ENCODE data around the gene FGD5. TPM values are rescaled to one million over a fixed set of nuclear protein-coding genes. Genes with fewer than 3 reads are reported as not detected.
A peak's percentile ranks its signal among the peaks of the same experiment; 100 is the strongest.

The FGD5 gene
- total and polyA plus RNA-seq, 11 donors: 6.4 to 22.5 (median 14.9) TPM

- Histone ChIP-seq H3K36me3 (peaks cover 0 to 75% (median 20%) of the 10 kb centered on the region in 9 donors), H3K27me3 (no peaks in the 10 kb centered on the region), H3K27ac (no peak overlapping the region), H3K4me3 (no peak overlapping the region), H3K4me1 (peaks cover 0 to 9% (median 1%) of the 10 kb centered on the region in 12 donors), H3K9me3 (no peaks in the 10 kb centered on the region)
- TF ChIP-seq POLR2A (IDR thresholded peaks at IDR 0.05) (no peak), CTCF (IDR thresholded peaks at IDR 0.05) (peak in 7 of 12 donors; percentile 7 to 32 (median 14))
- ATAC-seq: peak; percentile 6 to 47 (median 18)
- intact Hi-C loops (cut with DNase I): loop anchor here in 1 of 10 donors (10.0 kb wide), 1 partner anchor 401 kb away; no protein-coding TSS in a partner anchor
- DNase-seq: no peak
- WGBS, 4 donors: 23 to 83% (median 77%) methylated on average over 3 of the region's 3 CpGs
These were observed 97.0 kb downstream of the FGD5 start for GRCh38 chr3:14915636-14916222.

- DNase-seq (no peak), ATAC-seq (no peak)
- Histone ChIP-seq H3K36me3 (peaks cover 0 to 66% (median 14%) of the 10 kb centered on the region in 9 donors), H3K4me1 (peaks cover 0 to 18% (median 9%) of the 10 kb centered on the region in 12 donors), H3K27ac (no peak overlapping the region), H3K4me3 (no peak overlapping the region), H3K27me3 (no peaks in the 10 kb centered on the region), H3K9me3 (no peaks in the 10 kb centered on the region)
- no peak for TF ChIP-seq POLR2A (IDR thresholded peaks at IDR 0.05)
- TF ChIP-seq CTCF (IDR thresholded peaks at IDR 0.05): no peak
- 81 to 89% (median 86%) methylated on average over 12 to 13 of the region's 13 CpGs for WGBS, 4 donors
- intact Hi-C loops (cut with DNase I): loop anchor here in 1 of 10 donors (10.0 kb wide), 1 partner anchor 404 kb away; no protein-coding TSS in a partner anchor
These were observed 99.6 kb downstream of the FGD5 start for GRCh38 chr3:14918356-14918860.

GRCh38 chr3:14920536-14920935 is 101.8 kb downstream of the FGD5 start:
- Histone ChIP-seq H3K9me3 (no peaks in the 10 kb centered on the region), H3K36me3 (peaks cover 0 to 78% (median 17%) of the 10 kb centered on the region in 9 donors), H3K27me3 (no peaks in the 10 kb centered on the region), H3K27ac (no peak overlapping the region), H3K4me1 (peaks cover 0 to 10% (median 6%) of the 10 kb centered on the region in 12 donors), H3K4me3 (no peak overlapping the region)
- TF ChIP-seq CTCF (IDR thresholded peaks at IDR 0.05): no peak
- TF ChIP-seq POLR2A (IDR thresholded peaks at IDR 0.05): no peak
- WGBS, 4 donors: 90 to 92% (median 91%) methylated on average over 5 of the region's 5 CpGs
- no peak for DNase-seq
- intact Hi-C loops (cut with DNase I): loop anchor here in 9 of 10 donors (2.0 to 10.0 kb wide), 13 partner anchors 124 to 484 kb away; partner anchors contain the start of genes C3orf20 (in 4 of the 9) and MRPS25 (in 1 of the 9)
- peak in 1 of 4 donors; percentile 1 for ATAC-seq

GRCh38 chr3:14921034-14921616 is 102.4 kb downstream of the FGD5 start:
- Histone ChIP-seq H3K27me3 (no peaks in the 10 kb centered on the region), H3K4me3 (no peak overlapping the region), H3K36me3 (peaks cover 0 to 77% (median 21%) of the 10 kb centered on the region in 9 donors), H3K4me1 (peaks cover 0 to 10% (median 6%) of the 10 kb centered on the region in 12 donors), H3K27ac (no peak overlapping the region), H3K9me3 (no peaks in the 10 kb centered on the region)
- intact Hi-C loops (cut with DNase I): loop anchor here (1.0 to 10.0 kb wide), 16 partner anchors 124 to 484 kb away; partner anchors contain the start of genes C3orf20 (in 4 of the 10) and MRPS25 (in 1 of the 10)
- TF ChIP-seq CTCF (IDR thresholded peaks at IDR 0.05) (peak in 11 of 12 donors; percentile 96 to 99 (median 98)), POLR2A (IDR thresholded peaks at IDR 0.05) (no peak)
- ATAC-seq (peak; percentile 88 to 94 (median 94)), DNase-seq (peak; percentile 87 to 94 (median 87))
- WGBS, 4 donors: 9 to 19% (median 13%) methylated on average over 8 to 10 of the region's 10 CpGs

Data from heart left ventricle (tissue), 16 donors.